NB4 (cell line): ENCODE measurements around the gene HYDIN.

Experiments used
- CTCF ChIP-seq: IDR thresholded peaks from one replicate; pipeline ENCODE4 v1.5.1; 2012; ENCODE audit warnings: low read depth, low read length
- MAX ChIP-seq: IDR thresholded peaks from 2 replicates; pipeline ENCODE4 v1.6.1; 2011; ENCODE audit warnings: low read depth, low read length
- MYC ChIP-seq: IDR thresholded peaks from 2 replicates; pipeline ENCODE4 v1.6.1; 2011; ENCODE audit warnings: low read depth, low read length
- POLR2A ChIP-seq: IDR thresholded peaks from 2 replicates; pipeline ENCODE4 v1.6.1; 2011; ENCODE audit warnings: mild to moderate bottlenecking; ENCODE audit not compliant: insufficient read length; ENCODE audit errors: extremely low read depth

- TF ChIP-seq MYC (no peak), CTCF (no peak), POLR2A (no peak), MAX (no peak)
Measured at GRCh38 chr16:71276589-71277334, 46.2 kb upstream of the HYDIN start.
